HG02981 (cell line): ENCODE data around the gene C3orf22.
"Not testable (repeated sequence)": the region's sequence is repeated elsewhere in the genome, so short reads cannot be mapped to it uniquely, and the experiment has no call there.

ENCODE experiments used
- ATAC-seq: cut with Tn5 transposase; IDR thresholded peaks from one replicate; pipeline ENCODE4 v1.9.1; 2021; ENCODE audit warnings: mild to moderate bottlenecking, moderate library complexity; ENCODE audit not compliant: unreplicated experiment

The C3orf22 gene

DNA sequence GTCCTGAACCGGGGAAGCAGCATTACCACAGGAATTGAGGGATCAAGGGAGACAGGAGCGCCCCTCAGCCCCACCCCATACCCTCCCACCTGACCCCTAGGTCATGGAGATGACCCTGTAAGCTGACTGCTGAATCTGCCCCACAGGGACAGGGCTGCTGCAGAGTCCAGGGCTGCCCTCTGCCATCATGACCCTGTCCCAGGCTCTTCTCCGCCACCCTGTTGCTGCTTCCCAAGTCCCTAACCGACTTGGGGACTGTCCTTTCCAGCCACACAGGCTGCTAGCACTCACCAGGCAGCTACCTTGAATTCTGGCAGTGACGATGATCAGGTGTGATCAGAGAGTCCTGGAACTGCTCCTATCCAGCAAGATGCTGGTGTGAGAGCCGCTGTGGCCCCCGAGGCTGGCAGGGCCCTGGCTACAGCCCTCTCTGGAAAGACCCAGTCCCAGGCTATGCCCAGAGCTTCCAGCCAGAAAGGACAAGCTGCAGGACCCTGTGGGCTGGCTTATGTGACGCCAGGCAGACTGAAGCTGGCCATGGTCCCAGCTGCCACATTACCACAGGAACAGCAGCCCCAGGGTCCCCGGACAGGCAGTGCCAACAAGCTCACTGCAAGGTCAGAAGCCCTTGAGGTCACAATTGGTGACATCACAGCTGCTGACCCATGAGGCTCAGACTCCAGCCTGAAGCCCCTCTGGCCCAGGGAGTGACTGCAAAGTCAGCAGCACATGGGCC, at the start of gene C3orf22:
Gene C3orf22 (minus strand): TSS at position 597 of the 736 bp plus-strand sequence. CDS start 5,542 bp downstream, outside the sequence.
- no peak for ATAC-seq

DNA sequence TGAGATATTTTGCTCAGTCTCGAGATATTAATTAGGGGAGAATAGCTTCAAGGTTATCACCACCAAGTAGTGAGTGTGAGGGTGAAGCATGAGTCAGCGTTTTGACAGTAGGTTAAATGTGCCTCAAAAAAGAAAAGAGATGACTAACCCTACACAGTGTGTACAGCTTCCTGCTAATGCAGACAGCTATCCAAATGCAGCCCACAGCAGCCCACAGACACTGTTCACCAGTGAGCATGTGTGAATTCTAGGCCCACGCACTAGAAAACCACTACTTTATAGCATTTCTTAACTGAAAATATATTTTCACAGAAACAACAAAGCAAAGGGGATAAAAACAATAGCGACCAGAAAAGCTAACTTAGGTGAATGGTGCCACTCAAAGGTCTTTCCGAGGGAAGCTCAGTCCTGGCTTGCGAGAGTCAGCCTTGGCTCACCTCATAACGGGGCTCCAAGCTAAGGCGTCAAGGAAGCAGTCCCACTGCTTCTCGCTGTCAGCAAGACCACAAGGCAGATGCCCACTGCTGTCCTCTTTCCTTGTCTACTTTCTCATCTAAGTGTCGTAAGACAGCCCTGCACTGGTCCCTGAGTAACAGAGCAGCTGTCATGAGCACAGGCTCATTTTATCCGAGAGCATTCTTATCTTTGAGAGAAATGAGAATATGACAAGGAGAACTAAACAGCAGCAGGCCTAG, 48.6 kb upstream of the C3orf22 start:
- no peak for ATAC-seq

DNA sequence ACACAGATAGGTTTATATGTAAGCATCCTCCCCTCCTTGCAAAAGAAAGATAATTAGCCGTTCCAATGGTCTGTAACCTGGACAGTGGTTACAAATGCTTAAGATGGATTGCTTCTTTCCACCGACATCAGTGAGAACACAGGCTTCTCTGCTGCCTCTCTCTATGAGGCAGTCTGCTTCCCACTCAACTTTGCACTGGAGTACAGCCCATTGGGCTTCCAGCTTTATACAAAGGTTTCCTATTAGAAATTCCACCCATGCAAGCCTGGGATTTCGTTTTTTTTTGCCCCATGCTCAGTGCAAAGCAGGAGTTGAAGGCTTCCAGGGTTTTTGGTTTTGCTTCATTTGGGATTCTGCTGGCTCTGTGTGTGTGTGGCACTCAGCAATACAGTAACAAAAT, 47.3 kb upstream of the C3orf22 start:
- no peak for ATAC-seq

DNA sequence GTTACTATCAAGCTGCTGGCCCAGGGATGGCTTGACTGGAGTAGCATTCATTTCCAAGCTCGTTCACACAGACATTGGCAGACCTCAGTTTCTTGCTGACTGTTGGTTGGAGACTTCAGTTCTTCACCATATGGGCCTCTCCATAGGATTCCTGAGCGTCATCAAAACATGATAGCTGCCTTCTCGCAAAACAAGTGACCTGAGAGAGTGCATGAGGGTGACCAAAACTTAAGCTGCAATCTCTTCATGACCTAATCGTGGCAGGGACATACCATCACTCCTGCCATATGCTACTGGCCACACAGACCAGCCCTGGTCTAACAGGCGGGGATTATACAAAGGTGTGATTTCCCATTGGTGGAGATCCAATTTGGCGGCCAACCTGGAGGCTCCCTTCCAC, 46.0 kb upstream of the C3orf22 start:
- ATAC-seq = no peak

GRCh38 chr3:126599101-126599500, 40.4 kb upstream of the C3orf22 start:
- ATAC-seq = no peak

- ATAC-seq = not testable (repeated sequence)
Measured at GRCh38 chr3:126595479-126595878, 36.7 kb upstream of the C3orf22 start.

DNA sequence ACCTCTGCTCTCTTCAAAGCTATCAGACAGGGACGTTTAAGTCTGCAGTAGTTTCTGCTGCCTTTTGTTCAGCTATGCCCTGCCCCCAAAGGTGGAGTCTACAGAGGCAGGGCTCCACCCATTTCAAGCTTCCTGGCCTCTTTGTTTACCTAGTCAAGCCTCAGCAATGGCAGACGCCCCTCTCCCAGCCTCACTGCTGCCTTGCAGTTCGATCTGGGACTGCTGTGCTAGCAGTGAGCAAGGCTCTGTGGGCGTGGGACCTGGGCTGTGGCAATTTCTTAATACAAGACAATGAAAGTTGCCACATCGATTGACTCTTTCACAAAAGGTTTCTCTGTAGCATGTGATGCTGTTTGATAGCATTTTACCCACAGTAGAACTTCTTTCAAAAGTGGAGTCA, 32.8 kb upstream of the C3orf22 start:
- not testable (repeated sequence) for ATAC-seq

- no peak for ATAC-seq
Measured at GRCh38 chr3:126582311-126582710, 23.6 kb upstream of the C3orf22 start.

GRCh38 chr3:126581569-126581968, 22.8 kb upstream of the C3orf22 start:
- ATAC-seq = no peak

DNA sequence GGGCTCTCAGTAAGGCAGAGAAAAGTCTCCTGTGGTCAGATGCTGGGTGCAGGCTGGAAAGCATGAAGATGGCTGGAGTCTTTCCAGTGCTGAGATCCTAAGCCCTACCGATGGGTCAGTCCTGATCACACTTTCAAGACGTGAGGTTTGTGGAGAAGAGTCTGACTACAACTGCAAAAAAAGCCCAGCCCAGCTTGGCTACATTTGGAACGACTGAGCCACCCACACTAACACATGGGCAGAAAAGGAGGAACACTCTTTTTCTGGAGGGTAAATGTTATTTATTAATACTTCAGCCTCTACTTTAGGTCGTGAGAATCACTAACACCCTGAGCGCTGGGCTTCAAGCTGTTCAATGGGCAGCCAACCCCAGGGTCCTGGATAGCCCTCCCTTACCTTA, 22.0 kb upstream of the C3orf22 start:
- ATAC-seq = no peak

DNA sequence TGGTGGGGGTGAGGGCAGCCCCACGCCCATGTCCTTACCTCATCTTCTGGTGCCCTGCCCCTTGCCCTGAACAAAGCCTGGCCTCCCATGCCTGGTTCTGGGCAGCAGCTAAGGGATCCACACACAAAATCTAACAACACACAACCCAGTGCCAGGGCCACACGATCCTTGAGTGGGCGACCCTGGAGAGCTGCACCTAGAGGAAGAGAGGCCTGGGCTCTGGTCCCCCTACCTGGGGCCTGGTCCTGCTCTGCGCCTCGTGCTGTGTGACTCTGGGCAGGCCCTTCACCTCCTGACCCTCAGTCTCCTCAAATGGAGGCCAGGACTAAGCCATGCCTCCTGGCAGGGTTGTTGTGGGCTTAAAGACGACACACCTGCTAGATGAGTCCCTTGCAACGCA, 20.0 kb upstream of the C3orf22 start:
- no peak for ATAC-seq

DNA sequence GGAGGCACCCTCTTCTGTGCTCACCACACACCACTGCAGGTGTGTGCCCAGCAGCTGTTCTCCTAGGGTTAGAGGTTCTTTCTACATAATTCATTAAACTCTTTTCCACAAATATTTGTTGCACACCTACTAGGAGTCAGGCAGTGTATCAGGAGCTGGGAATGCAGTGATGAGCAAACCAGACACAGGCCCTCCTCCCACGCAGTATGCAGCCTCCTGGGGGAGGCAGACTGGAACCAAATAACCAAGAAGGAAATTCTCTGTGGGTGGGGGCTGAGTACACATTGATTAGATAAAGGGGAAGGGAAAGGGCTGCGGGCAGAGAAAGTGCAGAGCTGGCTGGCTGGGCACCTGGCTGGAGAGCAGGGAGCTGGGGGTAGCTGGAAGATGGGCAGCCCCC, 18.5 kb upstream of the C3orf22 start:
- no peak for ATAC-seq

GRCh38 chr3:126573492-126574117, 14.9 kb upstream of the C3orf22 start:
- ATAC-seq = no peak

DNA sequence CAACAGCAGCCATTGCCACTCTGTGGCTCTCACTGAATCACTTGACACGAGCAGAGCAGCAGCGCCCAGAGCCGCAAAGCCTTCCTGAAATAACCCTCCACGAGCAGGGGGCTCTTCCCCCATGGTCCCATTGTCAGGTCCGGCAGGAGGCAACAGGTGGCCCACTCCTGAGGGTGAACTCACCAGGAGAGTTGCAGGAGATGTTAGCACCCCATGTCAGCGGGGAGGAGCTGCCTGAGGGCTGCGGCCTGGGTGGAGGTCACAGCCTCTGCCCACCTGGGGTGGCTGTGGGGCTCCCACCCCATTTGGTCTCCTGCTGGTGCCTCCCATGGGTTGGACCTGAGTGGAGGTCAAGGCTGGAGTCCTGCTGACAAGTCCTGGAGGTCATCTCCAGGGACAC, 12.3 kb upstream of the C3orf22 start:
- ATAC-seq = no peak

- no peak for ATAC-seq
Measured at GRCh38 chr3:126570103-126570541, 11.4 kb upstream of the C3orf22 start.

DNA sequence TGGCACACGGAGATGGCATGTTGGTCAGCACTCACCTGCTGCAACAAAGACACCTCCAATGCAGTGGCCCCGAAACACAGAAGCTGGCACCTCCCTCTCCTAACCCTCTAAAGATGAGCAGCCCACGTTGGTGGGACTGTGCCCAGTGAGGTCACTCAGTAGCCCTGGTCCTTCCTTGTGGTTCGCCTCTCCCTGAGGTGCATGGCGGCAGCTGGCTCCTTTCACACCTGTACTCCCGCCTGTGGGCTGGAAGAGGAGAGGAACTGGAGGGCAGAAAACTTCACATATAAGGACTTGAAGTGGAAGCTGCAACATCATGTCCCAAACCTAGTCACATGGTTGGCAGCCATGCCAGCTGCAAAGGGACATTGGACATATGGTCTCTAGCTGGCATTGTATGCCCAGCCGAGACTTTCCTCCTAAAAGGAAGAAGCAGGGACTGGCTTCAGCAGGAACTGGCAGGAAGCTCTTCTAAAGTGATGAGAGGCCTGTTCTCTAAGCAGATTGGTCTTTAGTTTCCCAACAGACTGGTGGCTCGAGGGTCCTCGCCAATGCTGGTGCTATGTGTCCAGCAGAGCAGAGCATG, 10.8 kb upstream of the C3orf22 start:
- no peak for ATAC-seq

DNA sequence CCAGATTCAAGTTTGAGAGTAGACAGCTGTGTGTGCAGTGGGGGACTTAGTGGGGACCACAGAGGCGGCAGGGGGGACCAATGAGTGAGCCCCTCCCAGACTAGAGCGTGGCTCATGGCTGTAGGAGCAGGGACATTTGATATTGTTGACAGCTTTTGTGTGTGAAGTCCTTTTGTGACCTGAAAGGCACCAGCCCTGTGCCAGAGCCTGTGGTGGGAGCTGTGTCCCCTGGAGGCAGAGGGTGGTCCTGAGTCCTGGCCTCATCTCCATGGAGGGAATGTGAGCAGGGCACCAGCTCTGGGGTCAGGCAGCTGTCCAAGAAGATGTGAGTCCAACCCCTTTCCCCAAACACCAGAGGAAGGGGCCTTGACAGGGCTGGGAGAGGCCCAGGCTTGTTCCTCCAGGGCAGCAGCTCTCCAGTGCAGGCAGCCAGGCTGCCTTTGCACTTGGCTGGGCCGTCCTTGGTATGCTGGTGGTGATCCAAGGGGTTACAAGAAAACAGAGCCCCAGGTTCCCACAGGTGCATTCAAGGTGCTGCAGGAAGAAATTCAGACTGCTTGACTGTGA, 10.1 kb upstream of the C3orf22 start:
- ATAC-seq = no peak

DNA sequence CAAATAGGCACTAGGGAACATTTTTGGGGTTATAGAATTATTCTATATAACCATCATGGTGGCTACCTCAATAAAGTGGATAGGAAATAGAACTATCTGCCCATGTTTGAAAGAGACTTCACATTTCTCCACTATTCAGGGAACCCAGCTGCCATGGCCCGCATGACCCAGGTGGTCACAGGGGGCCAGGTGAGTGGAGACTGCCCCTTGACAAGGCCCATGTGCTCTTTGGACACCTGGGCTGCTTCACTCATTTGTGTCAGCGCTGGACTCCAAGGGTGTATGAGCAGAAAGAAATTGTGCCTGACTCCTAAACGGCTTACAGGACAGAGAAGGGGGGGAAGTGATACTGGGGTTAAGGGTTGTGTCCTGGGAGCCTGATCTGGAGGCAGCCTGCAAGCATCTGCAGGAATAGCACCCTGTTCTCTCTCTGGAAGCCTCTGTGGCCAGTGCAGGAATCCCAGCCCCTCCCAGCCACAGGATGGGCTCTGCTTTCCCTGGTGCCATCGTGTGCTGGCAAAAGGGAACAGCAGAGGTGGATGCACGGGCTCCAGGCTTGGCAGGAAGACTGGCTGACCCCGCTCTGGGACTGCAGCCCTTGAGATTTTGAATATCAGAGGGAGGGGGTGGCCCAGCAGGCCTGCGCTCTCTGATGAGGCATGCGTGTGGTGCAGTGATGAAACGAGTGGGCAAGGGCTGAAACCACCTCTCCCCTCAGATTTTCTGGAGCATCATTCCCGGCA, 9.1 kb upstream of the C3orf22 start:
- ATAC-seq = no peak

DNA sequence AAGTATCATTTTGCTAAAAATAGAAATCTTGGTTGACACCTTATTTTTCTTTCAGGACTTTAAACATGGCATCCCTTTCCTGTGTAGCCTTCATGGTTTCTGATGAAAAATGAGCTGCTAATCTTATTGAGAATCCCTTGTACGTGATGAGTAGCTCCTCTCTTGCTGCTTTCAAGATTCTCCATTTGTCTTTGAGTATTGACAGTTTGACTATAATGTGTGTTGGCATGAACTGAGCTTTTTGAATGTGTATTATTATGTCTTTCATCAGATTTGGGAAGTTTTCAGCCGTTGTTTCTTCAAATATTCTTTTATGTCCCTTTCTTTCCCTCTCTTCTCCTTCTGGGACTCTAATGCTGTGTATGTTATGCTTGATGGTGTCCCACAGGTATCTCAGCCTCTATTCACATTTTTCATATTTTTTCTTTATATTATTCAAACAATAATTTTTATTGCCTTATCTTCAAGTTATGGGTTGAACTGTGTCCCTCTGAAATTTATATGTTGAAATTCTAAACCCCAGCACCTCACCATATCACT, 4.1 kb upstream of the C3orf22 start:
- ATAC-seq = no peak

- ATAC-seq = no peak
Measured at GRCh38 chr3:126557761-126558160, 971 bp downstream of the C3orf22 start.
